ENCODE measurements around the gene PPM1L.
A peak's percentile ranks its signal among the peaks of the same experiment; 100 is the strongest.

PPM1L gene

DNA sequence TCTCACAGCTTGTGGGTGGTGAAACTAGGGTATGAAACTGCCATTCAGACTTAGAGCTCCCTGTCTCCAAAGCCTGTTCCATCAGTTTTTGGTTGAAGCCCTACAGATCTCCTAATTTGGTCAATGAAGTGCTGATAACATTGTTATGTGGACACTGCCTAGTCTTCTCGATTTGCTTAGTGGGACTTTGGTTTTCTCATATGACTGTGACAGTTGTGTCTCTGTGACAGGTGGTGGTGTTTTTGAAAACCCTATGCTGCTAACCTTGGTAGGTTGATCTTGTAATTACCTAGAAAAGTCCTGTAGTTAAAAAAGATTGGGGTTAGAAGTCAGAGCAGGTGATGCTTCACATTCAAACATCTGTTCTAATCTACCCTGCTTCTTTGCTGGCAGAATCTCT, 9.2 kb downstream of the PPM1L start:
- no peak for FAIRE-seq

GRCh38 chr3:160768031-160768430, 12.0 kb downstream of the PPM1L start:
- FAIRE-seq = no peak

GRCh38 chr3:160768918-160769317, 12.9 kb downstream of the PPM1L start:
- FAIRE-seq = no peak

GRCh38 chr3:160771811-160772459, 15.9 kb downstream of the PPM1L start:
- FAIRE-seq = no peak

DNA sequence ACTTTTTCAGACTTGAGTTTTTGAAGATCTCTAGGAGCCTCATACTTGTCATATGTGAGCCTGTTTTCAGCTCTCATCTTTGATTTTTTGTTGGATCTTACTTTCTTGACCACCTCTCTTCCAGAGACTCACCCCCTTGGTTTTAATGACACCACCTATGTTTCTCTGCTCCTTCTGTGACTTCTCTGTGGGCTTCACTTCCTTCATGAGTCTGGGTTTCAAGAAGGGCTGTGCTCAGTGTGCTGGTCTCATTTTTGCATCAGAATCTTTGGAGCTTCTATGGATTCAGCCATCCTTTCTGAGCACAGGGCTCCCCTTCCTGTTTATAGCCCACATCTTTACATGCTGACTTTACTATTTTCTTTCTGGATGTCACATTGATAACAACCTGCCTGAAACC, 17.7 kb downstream of the PPM1L start:
- no peak for FAIRE-seq

DNA sequence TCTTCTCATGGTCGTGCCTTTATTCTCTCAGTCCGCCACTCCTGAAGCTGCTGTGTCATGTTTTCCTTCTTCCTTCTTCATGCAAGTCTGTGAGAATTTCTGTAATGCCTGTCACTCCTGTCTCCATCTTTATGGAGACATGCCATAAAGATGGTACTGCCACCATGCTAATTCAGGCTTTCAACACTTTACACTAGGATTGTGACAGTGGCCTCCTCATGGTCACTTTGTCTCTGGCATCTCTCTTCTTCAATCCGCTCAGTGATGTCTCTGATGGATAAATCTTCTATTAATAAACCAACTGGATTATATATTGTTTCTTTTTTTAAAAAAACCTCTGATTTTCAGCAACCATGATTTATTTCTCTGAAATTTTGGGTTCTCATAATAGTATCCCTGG, 18.1 kb downstream of the PPM1L start:
- FAIRE-seq = no peak

DNA sequence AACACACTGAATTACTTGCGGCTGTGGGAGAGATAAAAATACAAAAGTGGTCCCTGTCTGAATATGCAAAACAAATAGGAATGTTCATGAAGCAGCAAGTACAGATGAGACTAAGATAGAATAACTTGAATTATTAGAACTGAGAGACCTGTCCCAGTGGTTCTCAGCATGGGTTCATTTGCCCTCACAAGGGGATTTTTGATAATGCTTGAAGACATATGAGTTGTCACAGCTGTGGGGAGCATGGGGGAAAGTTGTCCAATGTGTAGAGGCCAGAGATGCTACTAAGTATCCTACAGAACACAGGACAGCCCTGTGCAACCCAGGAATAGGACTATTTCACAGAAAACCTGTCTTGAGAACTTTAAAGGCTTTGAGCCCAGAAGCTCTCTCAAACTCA, 22.4 kb downstream of the PPM1L start:
- no peak for FAIRE-seq

DNA sequence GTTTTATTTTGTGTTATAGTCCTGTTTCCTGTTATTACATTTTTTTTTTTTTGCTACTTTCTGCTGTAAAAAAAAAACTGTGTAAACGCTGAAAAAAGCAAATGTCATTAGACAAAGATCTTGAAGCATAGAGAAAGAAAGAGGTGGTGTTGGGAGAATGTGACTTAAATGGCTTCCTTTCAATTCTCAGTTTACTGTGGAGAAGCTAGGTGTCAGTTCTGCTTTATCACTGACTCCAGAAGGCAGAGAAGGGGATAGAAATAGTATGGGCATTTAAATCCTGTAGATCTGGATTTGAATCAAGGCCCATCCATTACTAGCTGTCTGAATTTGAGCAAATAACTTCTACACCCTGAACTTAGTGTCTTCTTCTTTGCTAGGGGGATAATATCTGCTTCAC, 23.0 kb downstream of the PPM1L start:
- FAIRE-seq = no peak

DNA sequence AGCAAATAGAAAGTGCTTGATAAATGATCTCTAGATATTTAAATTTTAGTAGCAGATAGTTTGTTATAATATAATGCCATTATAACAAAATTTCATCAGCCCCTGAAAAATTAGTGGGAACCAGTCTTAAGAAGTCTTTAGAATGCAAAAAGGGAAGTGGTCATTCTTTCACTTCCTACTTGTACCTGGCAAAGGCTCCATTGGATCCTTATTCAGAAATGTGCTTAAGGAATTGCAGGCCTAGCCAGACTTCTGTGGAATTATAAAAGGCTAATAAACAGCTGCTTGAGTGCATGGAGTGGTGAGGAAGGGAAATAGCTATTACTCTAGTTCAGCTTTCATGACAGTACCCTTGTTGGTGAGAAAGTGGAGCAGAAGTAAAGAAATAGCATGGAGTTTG, 24.2 kb downstream of the PPM1L start:
- no peak for FAIRE-seq

DNA sequence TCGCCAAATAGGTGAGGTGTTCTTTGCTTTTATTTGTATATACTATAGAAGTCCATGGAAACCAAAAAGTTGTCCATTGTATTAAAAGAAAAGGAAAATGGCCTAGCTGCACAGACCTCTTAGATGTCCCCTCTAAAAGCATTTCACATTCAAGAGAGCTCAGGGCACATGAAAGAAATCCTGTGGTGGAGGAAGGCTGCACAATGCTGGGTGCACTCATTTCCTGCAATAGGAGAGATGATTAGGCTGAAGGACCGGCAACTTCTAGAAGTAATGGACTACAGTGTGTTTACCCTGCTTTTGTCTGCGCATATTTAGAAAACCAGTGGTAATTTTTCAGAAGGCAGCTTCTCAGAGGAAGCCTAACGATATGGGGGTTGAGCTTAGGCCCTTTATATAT, 25.4 kb downstream of the PPM1L start:
- FAIRE-seq = no peak

- FAIRE-seq = no peak
These were observed 25.8 kb downstream of the PPM1L start for GRCh38 chr3:160781863-160782262.

DNA sequence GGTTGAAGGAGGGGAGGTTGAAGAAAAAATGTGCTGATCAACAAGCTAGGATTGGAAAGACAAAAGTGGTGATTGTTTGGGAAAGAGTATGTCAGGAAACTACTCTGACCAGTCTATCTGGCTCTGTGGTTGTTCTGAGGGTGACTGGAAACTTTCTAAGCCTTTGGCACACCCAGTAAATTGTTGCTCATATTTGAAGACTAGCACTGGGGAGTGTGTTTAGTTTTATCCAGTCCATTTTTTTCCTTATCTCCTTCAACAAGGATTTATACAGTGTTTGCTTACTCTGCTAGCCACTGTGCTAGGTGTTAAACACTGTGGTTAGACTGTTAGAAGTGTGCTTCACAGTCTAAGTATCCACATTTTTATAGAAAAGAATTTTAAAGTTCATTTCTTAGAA, 28.8 kb downstream of the PPM1L start:
- FAIRE-seq = no peak

DNA sequence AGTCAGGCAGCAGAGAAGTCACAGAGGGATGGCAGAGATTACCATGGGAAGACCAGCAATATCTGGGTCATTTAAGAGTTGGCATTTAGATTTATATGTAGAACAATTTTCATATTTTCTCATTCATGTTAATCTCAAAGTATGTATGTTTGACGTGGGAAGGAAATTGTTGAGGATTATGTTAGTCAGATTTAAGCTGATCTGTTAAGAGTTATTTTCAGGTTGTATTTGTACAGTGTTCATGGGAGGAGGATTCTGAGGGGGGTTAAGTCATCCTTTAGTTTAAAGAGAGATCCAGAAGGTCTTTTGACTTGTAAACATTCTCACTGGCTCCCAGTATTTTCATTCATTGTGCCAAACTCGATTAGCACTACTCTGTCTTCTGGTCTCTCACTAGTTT, 34.7 kb downstream of the PPM1L start:
- FAIRE-seq = no peak

- no peak for FAIRE-seq
These were observed 36.5 kb downstream of the PPM1L start for GRCh38 chr3:160792540-160792939.

DNA sequence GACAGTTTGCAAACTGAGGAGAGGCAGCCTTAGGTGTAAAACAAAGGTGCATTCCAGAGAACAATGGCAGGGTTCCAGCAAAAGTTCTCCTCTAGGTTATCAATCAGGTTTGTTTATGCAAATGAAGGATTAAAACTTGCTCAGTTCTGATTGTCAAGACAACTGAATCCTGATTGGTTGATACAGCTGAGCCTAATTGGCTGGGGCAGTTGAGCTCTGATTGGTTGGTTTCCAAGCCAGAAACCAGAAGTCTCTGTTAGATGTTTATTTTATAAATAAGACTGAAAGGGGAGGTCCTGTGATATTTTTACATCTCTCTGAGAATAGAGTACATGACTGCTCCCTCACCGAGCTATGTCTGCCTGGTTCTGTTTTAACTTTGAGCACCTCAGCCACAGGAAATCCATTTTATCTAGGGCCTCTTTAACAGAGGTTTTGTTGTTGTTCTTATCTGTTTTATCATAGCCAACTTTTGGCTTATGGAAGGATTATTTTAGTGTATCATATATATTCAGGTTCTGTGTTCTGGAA, 37.8 kb downstream of the PPM1L start:
- FAIRE-seq = no peak

- FAIRE-seq = no peak
These were observed 40.2 kb downstream of the PPM1L start for GRCh38 chr3:160796089-160796812.

GRCh38 chr3:160796813-160797164, 40.8 kb downstream of the PPM1L start:
- no peak for FAIRE-seq

- FAIRE-seq = no peak
These were observed 41.3 kb downstream of the PPM1L start for GRCh38 chr3:160797356-160797755.

GRCh38 chr3:160801386-160802118, 45.5 kb downstream of the PPM1L start:
- peak; percentile 69 for FAIRE-seq

DNA sequence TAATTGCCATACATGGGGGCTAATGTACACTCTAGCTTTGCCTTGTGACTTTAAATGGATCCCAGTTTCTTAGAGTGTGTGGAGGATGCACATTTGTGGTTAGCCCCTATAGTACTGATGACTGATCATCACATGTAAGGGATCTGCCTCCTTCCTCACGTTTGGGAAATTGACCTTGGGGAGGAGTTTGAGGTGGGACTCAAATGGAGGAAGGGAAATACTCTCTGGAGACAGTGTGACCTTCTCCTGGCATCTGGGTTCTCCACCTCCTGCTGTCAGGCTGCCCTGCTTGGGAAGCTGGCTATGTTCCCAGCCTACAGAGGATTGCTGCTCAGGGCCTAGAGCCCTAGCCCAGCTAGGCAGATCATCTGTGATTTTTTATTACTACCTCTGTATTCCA, 48.7 kb downstream of the PPM1L start:
- FAIRE-seq = no peak

GRCh38 chr3:160806094-160806493, 50.1 kb downstream of the PPM1L start:
- no peak for FAIRE-seq

GRCh38 chr3:160806686-160807085, 50.7 kb downstream of the PPM1L start:
- no peak for FAIRE-seq

- no peak for FAIRE-seq
These were observed 52.8 kb downstream of the PPM1L start for GRCh38 chr3:160808838-160809237.

DNA sequence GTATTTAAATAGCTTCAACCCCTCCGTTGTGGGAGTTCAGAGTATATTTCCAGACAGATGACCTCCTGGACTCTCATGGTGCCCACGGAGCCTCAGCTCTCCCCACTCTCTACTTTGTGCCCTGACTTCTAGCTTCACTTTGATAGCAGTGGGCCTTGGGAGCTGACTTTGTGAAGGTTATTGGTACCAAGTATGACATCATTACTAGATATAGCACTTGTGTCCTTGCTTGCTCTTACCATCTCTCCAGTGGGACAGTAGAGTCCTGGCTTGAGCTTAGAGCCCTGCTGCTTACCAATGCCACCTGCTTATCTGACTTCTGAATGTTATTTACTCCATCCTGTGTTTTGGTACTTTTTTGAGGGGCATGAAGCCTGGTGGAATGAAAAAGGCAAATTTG, 53.4 kb downstream of the PPM1L start:
- FAIRE-seq = no peak
